Measurements from ENCODE around the gene CEP68.
"Not testable (repeated sequence)": the region's sequence is repeated elsewhere in the genome, so short reads cannot be mapped to it uniquely, and the experiment has no call there.

The CEP68 gene, protein sequence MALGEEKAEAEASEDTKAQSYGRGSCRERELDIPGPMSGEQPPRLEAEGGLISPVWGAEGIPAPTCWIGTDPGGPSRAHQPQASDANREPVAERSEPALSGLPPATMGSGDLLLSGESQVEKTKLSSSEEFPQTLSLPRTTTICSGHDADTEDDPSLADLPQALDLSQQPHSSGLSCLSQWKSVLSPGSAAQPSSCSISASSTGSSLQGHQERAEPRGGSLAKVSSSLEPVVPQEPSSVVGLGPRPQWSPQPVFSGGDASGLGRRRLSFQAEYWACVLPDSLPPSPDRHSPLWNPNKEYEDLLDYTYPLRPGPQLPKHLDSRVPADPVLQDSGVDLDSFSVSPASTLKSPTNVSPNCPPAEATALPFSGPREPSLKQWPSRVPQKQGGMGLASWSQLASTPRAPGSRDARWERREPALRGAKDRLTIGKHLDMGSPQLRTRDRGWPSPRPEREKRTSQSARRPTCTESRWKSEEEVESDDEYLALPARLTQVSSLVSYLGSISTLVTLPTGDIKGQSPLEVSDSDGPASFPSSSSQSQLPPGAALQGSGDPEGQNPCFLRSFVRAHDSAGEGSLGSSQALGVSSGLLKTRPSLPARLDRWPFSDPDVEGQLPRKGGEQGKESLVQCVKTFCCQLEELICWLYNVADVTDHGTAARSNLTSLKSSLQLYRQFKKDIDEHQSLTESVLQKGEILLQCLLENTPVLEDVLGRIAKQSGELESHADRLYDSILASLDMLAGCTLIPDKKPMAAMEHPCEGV

DNA sequence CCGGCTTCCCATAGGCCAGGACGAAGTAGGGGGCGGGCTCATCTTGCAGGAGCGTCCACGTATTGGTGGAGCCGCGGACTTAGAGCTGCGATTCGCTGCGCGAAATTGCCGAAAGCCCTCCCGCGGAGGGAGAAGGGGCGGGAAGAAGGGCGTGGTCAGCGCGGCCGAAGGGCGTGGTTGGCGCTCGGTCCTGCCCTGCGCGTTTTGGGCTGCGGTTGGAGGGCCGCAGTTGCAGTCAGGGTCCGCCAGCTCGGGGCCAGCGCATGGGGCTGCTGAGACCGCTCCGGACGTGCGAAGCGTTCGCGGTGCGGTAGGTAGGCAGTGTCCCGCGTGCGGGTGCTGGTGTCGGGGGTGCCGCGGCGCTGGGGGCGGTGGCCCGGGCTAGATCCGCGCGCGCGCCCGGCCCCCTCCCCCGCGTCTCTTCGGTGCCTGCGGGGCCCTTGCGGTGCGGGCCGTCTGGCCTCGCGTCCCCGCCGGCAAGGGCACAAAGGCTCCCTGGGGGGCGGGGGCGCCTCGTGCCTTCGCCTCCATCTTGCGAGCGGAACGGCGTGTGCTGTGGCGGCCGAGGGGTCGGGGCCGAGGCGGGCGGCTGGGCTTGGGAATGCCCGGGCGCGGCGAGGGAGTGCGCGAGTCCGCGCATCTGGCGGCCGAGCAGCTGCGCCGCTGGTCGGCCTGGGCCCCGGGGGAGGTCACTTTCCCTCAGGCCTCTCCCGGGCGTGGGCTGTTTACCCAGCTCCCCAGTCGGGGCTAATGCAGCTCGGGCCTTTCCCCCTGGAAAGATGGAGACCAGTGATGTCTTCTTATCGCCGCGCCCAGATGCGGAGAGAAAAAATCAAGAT is at the start of gene CEP68:
TSS of gene CEP68 (plus strand) at position 202 of the 839 bp plus-strand sequence. CDS start 13,029 bp downstream, outside the sequence.
- DNase-seq (ENCODE audit: low read depth in 2 of 2): peak; percentile 94

DNA sequence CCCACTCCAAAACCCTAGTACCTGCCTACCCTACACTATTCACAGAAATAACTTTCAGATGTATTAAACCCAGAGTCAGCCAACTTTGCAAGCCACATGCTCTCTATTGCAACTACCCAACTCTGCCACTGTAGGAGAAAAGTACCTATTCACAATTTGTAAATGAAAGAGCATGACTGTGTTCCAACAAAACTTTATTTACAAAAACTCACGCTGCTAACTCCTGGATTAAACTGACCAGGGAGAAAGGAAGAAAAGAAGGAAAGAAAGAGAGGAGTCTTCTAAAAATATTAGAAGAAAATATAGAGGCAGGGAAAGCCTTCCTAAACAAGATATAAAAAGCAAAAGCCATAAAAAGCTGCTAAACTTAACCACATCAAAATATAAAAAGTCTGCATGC is 42.4 kb upstream of the CEP68 start:
- no peak for DNase-seq (ENCODE audit: low read depth in 2 of 2)

DNA sequence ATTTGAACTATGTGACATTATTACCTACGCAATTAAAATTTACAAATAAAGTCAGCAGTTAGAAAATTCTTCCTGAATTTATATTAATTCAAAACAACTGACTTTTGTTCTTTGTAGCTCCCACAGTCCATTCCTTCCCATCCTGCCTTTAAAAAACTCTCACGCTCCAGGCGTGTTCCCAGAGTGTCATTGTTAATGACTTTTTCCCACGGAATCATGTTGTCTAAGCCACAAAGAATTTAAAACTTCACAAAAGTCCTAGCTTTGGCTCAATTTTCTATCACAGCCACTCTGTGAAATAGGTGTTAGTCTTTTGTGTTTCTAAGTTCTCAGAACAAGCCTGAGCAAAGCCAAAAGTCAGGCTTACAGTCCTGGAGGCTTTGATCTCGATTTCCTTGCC is 40.5 kb upstream of the CEP68 start:
- no peak for DNase-seq (ENCODE audit: low read depth in 2 of 2)

DNA sequence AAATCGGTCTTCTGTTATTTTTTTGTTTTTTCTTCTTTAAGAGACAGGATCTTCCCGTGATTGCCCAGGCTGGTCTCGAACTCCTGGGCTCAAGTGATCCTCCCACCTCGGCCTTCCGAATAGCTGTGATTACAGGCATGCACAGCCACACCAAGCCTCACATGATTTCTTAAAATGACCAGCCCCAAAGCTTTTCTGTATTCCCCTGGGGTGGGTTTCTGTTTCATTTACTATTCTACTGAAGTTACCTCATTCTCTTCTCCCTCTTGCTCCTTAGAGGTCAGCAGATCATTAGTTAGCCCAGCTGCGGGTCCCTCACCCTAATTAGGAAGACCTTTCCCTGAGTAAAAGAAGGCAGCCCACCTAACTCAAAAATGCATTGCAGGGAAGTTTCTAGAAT is 39.4 kb upstream of the CEP68 start:
- no peak for DNase-seq (ENCODE audit: low read depth in 2 of 2)

DNA sequence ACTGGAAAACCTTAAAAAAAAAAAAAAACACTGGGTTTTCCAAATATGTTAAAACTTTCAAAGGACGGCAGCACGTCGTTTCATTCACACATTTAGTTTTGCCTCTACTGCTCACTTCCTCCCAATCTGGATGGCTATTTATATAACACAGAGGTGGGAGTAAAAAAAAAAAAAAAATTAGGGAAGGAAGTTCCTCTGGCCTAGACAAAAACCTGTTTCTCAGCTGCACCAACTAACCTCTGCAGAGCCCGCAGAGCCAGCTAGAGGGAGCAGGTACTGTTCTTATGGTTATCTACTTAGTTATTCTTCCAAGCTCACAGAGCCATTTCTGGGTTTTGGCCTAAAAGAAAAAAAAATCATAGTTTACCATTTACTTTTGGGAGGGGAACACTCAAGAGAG is 38.9 kb upstream of the CEP68 start:
- no peak for DNase-seq (ENCODE audit: low read depth in 2 of 2)

DNA sequence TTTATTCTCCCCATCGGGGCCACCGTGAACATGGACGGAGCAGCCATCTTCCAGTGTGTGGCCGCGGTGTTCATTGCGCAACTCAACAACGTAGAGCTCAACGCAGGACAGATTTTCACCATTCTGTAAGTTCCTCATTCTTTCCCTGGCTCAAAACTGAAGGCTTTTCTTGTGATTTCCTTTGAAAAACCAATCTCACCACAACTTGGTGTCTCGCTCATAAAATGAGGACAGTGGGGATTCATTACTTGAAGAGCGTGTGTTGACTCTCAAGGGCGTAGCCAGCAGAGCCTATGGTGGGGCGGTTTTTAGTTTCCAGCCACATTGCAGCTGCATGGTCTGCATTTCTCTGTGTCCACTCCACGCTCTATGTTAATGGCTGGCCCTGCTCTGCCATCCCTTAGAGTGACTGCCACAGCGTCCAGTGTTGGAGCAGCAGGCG is 38.1 kb upstream of the CEP68 start:
- no peak for DNase-seq (ENCODE audit: low read depth in 2 of 2)

DNA sequence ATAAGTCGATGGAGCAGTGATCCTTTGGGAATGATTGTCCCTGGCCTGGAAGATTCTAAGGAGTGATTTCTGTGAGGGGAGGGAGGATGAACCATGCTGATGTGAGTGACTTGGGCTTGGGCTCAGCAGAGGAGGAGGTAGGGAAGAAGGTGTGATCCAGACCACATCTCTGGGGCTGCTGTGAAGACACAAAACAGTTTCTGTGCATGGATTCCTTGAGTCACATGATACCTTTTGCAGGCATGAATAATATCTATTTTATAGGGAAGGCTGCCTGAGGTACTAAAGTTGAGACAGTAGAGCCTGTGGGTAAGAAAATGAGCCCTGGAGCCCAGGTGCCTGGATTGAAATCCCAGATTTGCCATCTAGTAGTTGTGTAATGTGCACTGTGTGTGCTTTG is 37.2 kb upstream of the CEP68 start:
- DNase-seq (ENCODE audit: low read depth in 2 of 2): no peak

DNA sequence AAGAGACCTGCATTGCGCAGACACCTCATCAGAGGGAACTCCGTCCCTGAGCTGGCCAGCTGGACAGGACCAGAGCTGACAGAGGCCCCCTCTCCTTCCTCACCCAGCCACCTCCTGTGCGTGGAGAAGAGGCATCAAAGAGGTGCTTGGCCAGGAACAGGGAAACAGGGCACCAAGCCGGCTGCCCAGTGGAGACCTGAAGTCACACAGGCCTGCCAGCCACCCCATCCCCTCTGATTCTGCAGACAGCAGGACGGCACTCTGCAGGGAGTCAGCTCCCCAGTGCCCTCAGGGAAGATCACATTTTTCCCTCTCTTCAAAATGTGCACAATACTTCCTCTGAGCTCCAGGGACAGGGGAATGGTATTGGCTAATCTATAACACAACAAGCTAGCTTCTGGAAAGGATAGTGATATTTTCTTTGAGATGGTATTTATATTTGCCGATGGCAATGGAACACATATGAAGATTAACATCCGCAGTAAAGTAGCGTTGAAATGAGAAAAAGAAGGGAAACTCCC is 36.5 kb upstream of the CEP68 start:
- DNase-seq (ENCODE audit: low read depth in 2 of 2): no peak

DNA sequence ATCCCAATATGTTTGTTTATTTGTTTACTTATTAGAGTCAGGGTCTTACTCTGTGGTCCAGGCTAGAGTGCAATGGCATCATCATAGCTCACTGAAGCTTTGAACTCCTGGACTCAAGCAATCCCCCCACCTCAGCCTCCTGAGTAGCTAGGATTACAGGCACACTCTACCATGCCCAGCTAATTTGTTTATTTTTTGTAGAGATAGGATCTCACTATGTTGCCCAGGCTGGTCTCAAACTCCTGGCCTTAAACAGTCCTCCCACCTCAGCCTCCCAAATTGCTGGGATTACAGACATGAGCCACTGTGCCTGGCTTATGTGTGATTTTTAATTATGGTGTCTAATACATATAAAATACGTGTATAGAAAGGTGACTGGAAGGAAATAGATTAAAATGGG is 36.0 kb upstream of the CEP68 start:
- not testable (repeated sequence) for DNase-seq (ENCODE audit: low read depth in 2 of 2)

DNA sequence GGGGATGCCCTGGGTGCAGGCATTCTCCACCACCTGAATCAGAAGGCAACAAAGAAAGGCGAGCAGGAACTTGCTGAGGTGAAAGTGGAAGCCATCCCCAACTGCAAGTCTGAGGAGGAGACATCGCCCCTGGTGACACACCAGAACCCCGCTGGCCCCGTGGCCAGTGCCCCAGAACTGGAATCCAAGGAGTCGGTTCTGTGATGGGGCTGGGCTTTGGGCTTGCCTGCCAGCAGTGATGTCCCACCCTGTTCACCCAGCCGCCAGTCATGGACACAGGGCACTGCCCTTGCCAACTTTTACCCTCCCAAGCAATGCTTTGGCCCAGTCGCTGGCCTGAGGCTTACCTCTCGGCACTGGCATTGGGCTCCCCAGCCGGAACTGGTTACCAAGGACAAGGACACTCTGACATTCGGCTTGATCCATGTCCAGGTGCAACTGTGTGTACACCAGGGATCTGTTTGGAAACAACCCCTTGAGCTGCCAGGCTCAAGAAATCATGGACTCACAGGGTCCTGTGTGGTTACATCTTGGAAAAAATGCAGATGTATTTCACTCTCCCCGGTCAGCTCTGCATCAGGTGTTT is 35.2 kb upstream of the CEP68 start:
- no peak for DNase-seq (ENCODE audit: low read depth in 2 of 2)

DNA sequence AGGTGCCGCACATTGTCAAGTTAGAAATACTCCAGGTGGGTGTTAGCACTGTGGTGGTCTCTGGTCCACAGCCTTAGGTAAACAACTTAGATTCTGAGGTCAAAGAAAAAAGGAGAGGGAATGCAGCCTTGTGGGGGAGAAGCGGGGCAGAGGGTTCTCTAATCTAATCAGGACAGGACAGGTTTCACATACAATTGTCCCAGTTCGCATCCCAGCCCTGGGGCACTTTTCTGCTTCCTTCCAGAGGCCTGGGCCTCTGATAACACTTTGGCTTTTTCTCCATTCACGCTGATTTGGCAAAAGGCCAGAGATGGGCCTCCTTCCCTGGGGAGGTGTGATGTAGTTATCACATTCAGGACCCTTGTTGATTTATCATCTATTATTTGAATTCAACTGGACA is 34.5 kb upstream of the CEP68 start:
- no peak for DNase-seq (ENCODE audit: low read depth in 2 of 2)

DNA sequence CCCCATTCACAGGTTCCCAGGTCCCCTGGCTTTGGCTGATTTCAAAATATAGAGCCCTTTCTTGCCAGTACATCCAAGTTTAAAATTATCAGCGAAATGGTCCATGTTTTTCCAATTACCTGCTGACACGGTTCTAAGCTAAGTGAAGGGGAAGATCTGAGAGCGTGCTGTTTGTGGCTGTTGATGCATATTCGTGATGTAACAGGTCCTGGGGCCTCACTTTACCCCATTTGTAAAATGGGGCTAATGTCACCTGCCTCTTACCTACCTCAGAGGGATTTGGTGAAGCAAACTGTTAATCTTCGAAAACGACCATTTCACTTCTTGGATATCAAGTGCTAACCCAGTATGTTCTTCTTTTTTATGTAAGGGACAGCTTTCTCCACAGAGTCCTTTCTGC is 34.0 kb upstream of the CEP68 start:
- no peak for DNase-seq (ENCODE audit: low read depth in 2 of 2)

DNA sequence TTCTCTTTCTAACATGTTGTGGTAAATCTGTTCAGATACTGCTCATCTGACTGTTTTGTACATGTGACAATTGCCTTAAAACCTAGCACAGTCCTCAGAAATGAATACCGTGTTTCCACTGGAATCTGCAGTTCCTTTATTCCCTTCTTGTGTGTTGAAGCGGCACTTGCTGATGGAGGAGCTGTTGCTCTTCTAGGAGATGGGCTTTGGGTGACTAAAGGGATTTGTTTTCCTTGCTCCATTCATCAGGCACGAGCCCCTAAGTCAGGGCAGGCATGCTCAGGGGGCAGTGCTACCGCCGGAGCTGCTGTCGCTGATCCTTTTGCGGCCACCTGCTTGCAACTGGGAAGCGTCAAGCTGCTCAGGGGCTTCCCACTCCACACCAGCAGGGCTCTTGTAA is 32.5 kb upstream of the CEP68 start:
- no peak for DNase-seq (ENCODE audit: low read depth in 2 of 2)

DNA sequence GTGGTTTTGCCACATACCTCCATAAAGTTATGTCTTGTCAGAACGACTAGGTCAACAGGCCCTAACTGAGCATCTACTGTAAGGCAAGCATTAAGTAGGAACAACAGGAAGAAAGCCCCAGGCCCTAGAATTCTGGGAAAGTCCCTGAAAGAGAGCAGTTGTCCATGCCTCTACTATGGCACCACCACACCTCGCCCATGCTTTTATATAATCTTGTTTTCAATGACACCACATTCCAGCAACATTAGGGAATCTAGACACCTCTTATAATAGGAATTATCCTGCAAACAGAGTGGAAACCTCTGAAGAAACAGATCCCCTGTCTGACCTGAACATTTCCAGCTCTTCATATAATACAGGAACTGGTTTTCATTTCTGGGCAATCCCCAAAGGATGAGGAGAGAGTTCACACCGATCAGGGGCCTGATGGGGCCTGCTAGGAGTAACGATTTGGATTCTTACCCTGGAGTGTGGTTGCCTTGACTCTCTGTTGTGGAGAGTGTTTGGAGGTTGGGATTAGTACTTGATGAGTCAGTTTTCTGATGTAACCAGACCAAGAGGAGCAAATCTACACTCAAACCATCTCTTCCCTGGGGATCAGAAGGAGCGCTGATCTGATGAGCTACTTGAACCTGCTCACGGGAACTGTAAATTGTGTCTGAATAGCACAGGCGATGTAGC is 31.9 kb upstream of the CEP68 start:
- no peak for DNase-seq (ENCODE audit: low read depth in 2 of 2)

DNA sequence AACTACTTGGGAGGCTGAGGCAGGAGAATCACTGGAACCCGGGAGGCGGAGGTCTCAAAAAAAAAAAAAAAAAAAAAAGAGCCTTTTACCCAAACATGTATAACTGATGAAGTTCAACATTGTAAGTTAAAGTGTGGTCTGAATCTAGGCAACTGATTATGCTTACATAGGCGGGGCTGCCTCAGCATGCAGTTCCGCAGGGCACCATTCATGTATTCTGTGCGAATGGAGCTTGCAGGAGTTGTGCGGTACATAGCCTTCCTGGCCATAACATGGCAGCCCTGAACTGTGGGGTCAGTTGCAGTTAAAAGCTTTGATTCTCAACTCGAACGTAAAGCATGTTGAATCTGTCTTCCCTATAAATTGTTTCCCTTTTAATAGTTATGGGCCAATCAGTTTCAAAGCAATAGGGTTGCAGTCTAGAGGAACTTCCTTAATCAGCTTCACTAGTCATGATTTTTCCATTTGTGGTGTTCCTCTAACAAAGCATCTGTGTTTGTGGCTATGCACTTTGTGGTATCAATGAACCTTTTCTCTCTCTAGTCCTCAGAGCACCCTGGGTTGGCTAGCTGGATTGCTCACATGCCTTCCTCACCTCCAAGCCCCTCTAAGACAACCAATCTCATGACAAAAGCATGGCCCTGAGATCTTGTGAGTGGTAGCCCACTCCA is 30.6 kb upstream of the CEP68 start:
- no peak for DNase-seq (ENCODE audit: low read depth in 2 of 2)

DNA sequence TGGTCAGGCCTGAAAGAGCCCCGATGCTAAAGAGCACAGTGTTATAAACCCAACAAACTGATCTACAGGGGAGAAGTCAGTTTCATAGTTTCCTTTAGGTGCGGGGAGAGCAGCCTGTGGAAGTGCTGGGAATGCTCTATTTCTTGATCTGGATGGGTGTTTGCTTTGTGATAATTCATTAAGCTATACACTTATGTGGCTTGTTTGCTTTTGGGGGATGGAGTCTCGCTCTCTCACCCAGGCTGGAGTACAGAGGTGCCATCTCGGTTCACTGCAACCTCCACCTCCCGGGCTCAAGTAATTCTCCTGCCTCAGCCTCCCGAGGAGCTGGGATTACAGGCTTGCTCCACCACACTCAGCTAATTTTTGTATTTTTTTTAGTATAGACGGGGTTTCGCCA is 30.1 kb upstream of the CEP68 start:
- DNase-seq (ENCODE audit: low read depth in 2 of 2): no peak

DNA sequence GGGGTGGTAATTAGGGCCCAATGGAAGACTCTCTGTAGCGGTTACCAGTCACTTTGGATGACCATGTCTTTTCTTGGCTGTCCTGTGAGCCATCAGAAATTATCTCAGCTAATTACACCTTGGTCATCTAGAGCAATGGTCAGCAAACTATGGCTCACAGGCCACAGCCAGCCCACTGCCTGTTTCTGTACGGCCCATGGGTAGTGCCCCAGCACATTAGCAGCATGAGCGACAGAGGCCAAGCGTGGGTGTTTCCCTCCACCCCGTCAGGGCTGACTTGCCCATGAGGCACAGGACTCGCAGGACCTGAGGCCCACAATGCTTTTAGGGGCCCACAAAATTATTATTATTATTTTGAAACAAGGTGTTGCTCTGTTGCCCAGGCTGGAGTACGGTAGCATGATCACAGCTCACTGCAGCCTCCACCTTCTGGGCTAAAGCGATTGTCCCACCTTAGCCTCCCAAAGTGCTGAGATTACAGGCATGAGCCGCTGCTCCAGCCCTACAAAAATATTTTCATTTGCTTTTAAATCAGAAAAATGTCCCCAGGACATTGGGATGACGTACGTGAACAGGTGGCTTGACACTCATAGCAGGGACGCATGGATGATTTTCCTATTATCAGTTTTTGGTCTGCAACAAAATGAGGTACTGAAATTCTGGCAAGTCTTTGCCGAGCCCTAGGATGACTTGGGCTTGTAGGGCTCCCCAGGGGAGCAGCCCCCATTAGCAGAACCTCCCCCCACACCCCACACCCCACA is 29.3 kb upstream of the CEP68 start:
- DNase-seq (ENCODE audit: low read depth in 2 of 2): no peak

DNA sequence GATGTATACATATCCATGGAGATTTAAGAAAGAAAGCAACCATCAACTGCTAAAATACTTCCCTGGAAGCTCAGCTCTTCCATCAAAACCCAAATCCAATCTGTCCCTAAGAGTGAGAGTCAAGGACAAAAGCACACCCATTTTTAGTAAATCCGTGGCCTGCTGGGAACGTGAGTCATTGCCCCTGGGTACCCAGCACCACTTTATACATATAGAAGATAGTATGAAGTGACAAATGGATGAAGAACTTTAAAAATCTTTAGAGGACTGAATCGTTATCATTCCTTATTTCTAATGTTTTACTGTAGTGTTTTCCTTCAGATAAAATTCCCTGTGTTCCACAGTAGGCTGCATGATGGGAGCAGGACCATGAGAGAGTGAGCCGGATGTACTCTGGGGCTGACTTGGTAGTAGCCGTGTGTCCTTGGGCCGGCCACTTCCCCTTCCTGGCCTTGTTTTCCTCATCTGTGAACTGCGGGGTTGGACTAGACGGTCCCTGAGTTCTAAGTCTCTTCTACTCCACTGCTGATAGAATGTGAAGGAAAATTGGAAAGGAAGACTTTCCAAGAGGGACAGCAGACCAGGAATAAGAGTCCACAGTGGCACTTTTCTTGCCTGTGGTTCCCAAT is 28.5 kb upstream of the CEP68 start:
- no peak for DNase-seq (ENCODE audit: low read depth in 2 of 2)

Measured in stimulated activated CD8-positive, alpha-beta memory T cell treated with anti-CD3 and anti-CD28 coated beads, Interleukin-7, amount 100 ng/mL, for 4 hours (primary cell).